Measurements from ENCODE around the gene PRDX3.

PRDX3 gene

GRCh38 chr10:119119400-119119799 lies 59.2 kb downstream of the PRDX3 start:
- no peak for DNase-seq

GRCh38 chr10:119118231-119118630 lies 60.4 kb downstream of the PRDX3 start:
- no peak for DNase-seq
